PC-3 (cell line): ENCODE results near the gene MYBPH. TPM values are rescaled to one million over a fixed set of nuclear protein-coding genes. Genes with fewer than 3 reads are reported as not detected.

Experiments used
- ATAC-seq: fragments of 200-7000 bp; cut with Tn5 transposase; 2 replicates; pipeline ENCODE4 v1.9.1; 2020; ENCODE audit warnings: mild to moderate bottlenecking, moderate library complexity
- BruUV-seq: library from RNA; stranded (reverse); fragments of 400-500 nt; replicated peaks from 2 replicates; lab custom pipeline; 2021; lab: Mats Ljungman, UMichigan
- CTCF ChIA-PET: fragments of 300-600 bp; sonication (Branson Sonifier 250); formaldehyde crosslinking; loops from one replicate; lab custom pipeline; 2022; ENCODE audit warnings: antibody characterized with exemption; lab: Charles Lee
- POLR2A ChIA-PET: fragments of 300-600 bp; sonication (Branson Sonifier 250); formaldehyde crosslinking; loops from one replicate; lab custom pipeline; 2022; ENCODE audit warnings: antibody characterized with exemption; ENCODE audit not compliant: unreplicated experiment; lab: Charles Lee
- DNase-seq: peaks from one replicate; pipeline ENCODE4 v3.0.0-alpha.2; 2015
- H2AFZ ChIP-seq: fragments of 300-600 bp; sonication (generic); 2 replicates; pipeline ENCODE4 v1.6.0; 2016; ENCODE audit warnings: antibody characterized with exemption, low read length
- H3F3A ChIP-seq: fragments of 300-600 bp; sonication (generic); one replicate; pipeline ENCODE4 v1.6.0; 2017; ENCODE audit warnings: antibody characterized with exemption, low read length, control low read depth, mild to moderate bottlenecking; ENCODE audit not compliant: unreplicated experiment
- H3K27ac ChIP-seq: fragments of 300-600 bp; sonication (generic); 2 replicates; pipeline ENCODE4 v1.5.1; 2016; ENCODE audit warnings: mild to moderate bottlenecking, low read length
- H3K27me3 ChIP-seq: fragments of 300-600 bp; sonication (generic); 2 replicates; pipeline ENCODE4 v1.6.1; 2016; ENCODE audit warnings: low read length, mixed read lengths
- H3K36me3 ChIP-seq: fragments of 300-600 bp; sonication (generic); 2 replicates; pipeline ENCODE4 v1.6.1; 2016; ENCODE audit warnings: low read depth, mixed run types, low read length, mixed read lengths
- H3K4me1 ChIP-seq: fragments of 300-600 bp; sonication (generic); 2 replicates; pipeline ENCODE4 v1.5.1; 2016; ENCODE audit warnings: low read length; ENCODE audit not compliant: insufficient read depth
- H3K4me2 ChIP-seq: fragments of 300-600 bp; sonication (generic); 2 replicates; pipeline ENCODE4 v1.6.0; 2016; ENCODE audit warnings: low read length
- H3K4me3 ChIP-seq: fragments of 300-600 bp; sonication (generic); 2 replicates; pipeline ENCODE4 v1.5.1; 2016; ENCODE audit warnings: mild to moderate bottlenecking, low read length, mixed read lengths
- H3K79me2 ChIP-seq: fragments of 300-600 bp; sonication (generic); 2 replicates; pipeline ENCODE4 v1.6.1; 2017; ENCODE audit warnings: low read length, mixed read lengths
- H3K9ac ChIP-seq: fragments of 300-600 bp; sonication (generic); 2 replicates; pipeline ENCODE4 v1.6.0; 2016; ENCODE audit warnings: mild to moderate bottlenecking, low read length
- H3K9me2 ChIP-seq: fragments of 300-600 bp; sonication (generic); replicated peaks from 2 replicates; pipeline ENCODE4 v1.6.1; 2016; ENCODE audit warnings: mixed run types, low read length, mixed read lengths
- H3K9me3 ChIP-seq: fragments of 300-600 bp; sonication (generic); 2 replicates; pipeline ENCODE4 v1.6.1; 2016; ENCODE audit warnings: low read length, mixed read lengths
- H4K20me1 ChIP-seq: fragments of 300-600 bp; sonication (generic); 2 replicates; pipeline ENCODE4 v1.6.1; 2016; ENCODE audit warnings: low read length, mixed read lengths
- CTCF ChIP-seq: fragments of 300-600 bp; sonication (generic); conservative IDR thresholded peaks from 2 replicates; pipeline ENCODE4 v1.5.1; 2017; ENCODE audit warnings: antibody characterized with exemption, low read depth, mild to moderate bottlenecking, low read length
- EZH2 ChIP-seq: fragments of 300-600 bp; sonication (generic); IDR thresholded peaks from one replicate; pipeline ENCODE4 v1.6.1; 2017; ENCODE audit warnings: antibody characterized with exemption, mild to moderate bottlenecking, low read length; ENCODE audit not compliant: unreplicated experiment
- EZH2phosphoT487 ChIP-seq: fragments of 300-600 bp; sonication (generic); IDR thresholded peaks from 2 replicates; pipeline ENCODE4 v1.6.1; 2018; ENCODE audit warnings: mild to moderate bottlenecking, antibody characterized with exemption, low read length, borderline replicate concordance
- intact Hi-C: fragments of 100-400 bp; cut with micrococcal nuclease; formaldehyde crosslinking; loops from 2 replicates; pipeline ENCODE4 v1.9.0; 2023
- total RNA-seq: library from RNA; depleted of rRNA; stranded (reverse); fragments of >200 nt; gene quantifications from 2 replicates; pipeline ENCODE4 v1.2.3, GENCODE V29; 2014

MYBPH gene
- total RNA-seq, 1 experiment from 2014 or later, result not detected

- H3K9me3 ChIP-seq, result no peaks in the 10 kb centered on the region
- TF ChIP-seq EZH2phosphoT487 (no peak), EZH2 (no peak), CTCF (no peak)
- no peak overlapping the region for H3K27ac ChIP-seq
- H3K9me2 ChIP-seq, result no peaks in the 10 kb centered on the region
- H3F3A ChIP-seq, result no peaks in the 10 kb centered on the region
- no peaks in the 10 kb centered on the region for H3K4me1 ChIP-seq
- H4K20me1 ChIP-seq, result no peaks in the 10 kb centered on the region
- no peak overlapping the region for H2AFZ ChIP-seq
- H3K27me3 ChIP-seq, result peaks cover 24% of the 10 kb centered on the region
- H3K4me3 ChIP-seq, result no peak overlapping the region
- POLR2A ChIA-PET, result no interaction called here
- H3K36me3 ChIP-seq, result no peaks in the 10 kb centered on the region
- DNase-seq (no peak), ATAC-seq (no peak)
- no peak overlapping the region for H3K4me2 ChIP-seq
- H3K79me2 ChIP-seq, result no peaks in the 10 kb centered on the region
- BruUV-seq, result no TSS peak
- H3K9ac ChIP-seq, result no peak overlapping the region
- intact Hi-C loops, result no loop called here
- CTCF ChIA-PET, result interaction anchor here (0.7 kb wide), 1 partner anchor 49 kb away, joined by 3 read pairs; no protein-coding TSS in a partner anchor
Observed at GRCh38 chr1:203167026-203167912, 8.4 kb downstream of the MYBPH start.

DNA sequence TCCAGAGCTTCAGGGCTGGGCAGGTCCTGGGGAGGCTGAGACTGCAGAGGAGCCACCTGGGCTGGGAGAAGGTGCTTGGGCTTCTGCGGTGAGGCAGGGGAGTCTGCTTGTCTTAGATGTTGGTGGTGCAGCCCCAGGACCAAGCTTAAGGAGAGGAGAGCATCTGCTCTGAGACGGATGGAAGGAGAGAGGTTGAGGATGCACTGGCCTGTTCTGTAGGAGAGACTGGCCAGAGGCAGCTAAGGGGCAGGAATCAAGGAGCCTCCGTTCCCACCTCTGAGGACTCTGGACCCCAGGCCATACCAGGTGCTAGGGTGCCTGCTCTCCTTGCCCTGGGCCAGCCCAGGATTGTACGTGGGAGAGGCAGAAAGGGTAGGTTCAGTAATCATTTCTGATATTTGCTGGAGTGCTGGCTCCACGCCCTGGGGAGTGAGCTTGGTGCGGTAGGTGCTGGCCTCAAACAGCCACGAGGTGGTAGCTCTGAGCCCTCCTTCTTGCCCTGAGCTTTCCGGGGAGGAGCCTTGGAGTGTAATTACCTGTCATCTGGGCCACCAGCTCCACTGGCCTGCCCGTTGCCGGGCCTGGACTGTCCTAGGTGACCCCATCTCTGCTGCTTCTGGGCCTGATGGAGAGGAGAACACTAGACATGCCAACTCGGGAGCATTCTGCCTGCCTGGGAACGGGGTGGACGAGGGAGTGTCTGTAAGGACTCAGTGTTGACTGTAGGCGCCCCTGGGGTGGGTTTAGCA, 9.3 kb downstream of the MYBPH start:
- Histone ChIP-seq H4K20me1 (no peaks in the 10 kb centered on the region), H3F3A (no peaks in the 10 kb centered on the region), H3K4me2 (no peak overlapping the region), H2AFZ (no peak overlapping the region), H3K4me1 (no peaks in the 10 kb centered on the region), H3K4me3 (no peak overlapping the region), H3K36me3 (no peaks in the 10 kb centered on the region), H3K9ac (no peak overlapping the region), H3K9me3 (no peaks in the 10 kb centered on the region), H3K9me2 (no peaks in the 10 kb centered on the region), H3K79me2 (no peaks in the 10 kb centered on the region), H3K27me3 (peaks cover 31% of the 10 kb centered on the region), H3K27ac (no peak overlapping the region)
- TF ChIP-seq EZH2phosphoT487 (no peak), CTCF (peak; percentile 35), EZH2 (no peak)
- BruUV-seq, result no TSS peak
- peak; percentile 71 for ATAC-seq
- POLR2A ChIA-PET, result no interaction called here
- CTCF ChIA-PET, result interaction anchor here (0.7 kb wide), 1 partner anchor 48 kb away, joined by 3 read pairs; no protein-coding TSS in a partner anchor
- intact Hi-C loops, result no loop called here
- DNase-seq, result peak; percentile 26
